IMR-90 (cell line): ENCODE results near the gene RALGPS2.

Source experiments
- CHD1 ChIP-seq: IDR thresholded peaks from 2 replicates; pipeline ENCODE4 v1.6.1; 2012; ENCODE audit warnings: low read depth, low read length, improper control_type of control experiment
- CTCF ChIP-seq: conservative IDR thresholded peaks from 2 replicates; pipeline ENCODE4 v1.5.1; 2012; ENCODE audit warnings: mild to moderate bottlenecking, low read depth, low read length, improper control_type of control experiment
- ELK1 ChIP-seq: fragments of 150-350 bp; IDR thresholded peaks from 2 replicates; pipeline ENCODE4 v1.6.1; 2016; ENCODE audit warnings: low read depth, mild to moderate bottlenecking, low read length, moderate library complexity, borderline replicate concordance
- MXI1 ChIP-seq: IDR thresholded peaks from 2 replicates; pipeline ENCODE4 v1.6.1; 2012; ENCODE audit warnings: low read depth, mild to moderate bottlenecking, low read length, moderate library complexity, borderline replicate concordance
- POLR2A ChIP-seq: IDR thresholded peaks from 2 replicates; pipeline ENCODE4 v1.6.1; 2012; ENCODE audit warnings: mild to moderate bottlenecking, low read depth, low read length
- RAD21 ChIP-seq: IDR thresholded peaks from 2 replicates; pipeline ENCODE4 v1.6.1; 2012; ENCODE audit warnings: low read length, improper control_type of control experiment
- SMC3 ChIP-seq: fragments of 150-350 bp; IDR thresholded peaks from 2 replicates; pipeline ENCODE4 v1.6.1; 2016; ENCODE audit warnings: low read depth, mild to moderate bottlenecking, antibody characterized with exemption, low read length, moderate library complexity

GRCh38 chr1:178898401-178898800 is 173.4 kb downstream of the RALGPS2 start:
- TF ChIP-seq MXI1 = no peak
- no peak for TF ChIP-seq CTCF
- no peak for TF ChIP-seq POLR2A
- no peak for TF ChIP-seq SMC3
- TF ChIP-seq CHD1 = no peak
- TF ChIP-seq RAD21 = no peak
- TF ChIP-seq ELK1 = no peak
